Activated naive CD8-positive, alpha-beta T cell treated with anti-CD3 and anti-CD28 coated beads, Interleukin-2, amount 10 ng/mL, durations not matched to agents 7 days and 5 days (primary cell): ENCODE data around the gene STEAP1. TPM values are rescaled to one million over a fixed set of nuclear protein-coding genes. Genes with fewer than 3 reads are reported as not detected.
"Not testable (repeated sequence)": the region's sequence is repeated elsewhere in the genome, so short reads cannot be mapped to it uniquely, and the experiment has no call there.

Source experiments
- ATAC-seq: fragments of 150-1000 bp; cut with Tn5 transposase; one replicate; pipeline ENCODE4 v1.10.0; 2021; ENCODE audit warnings: low read depth, moderate library complexity
- POLR2A ChIA-PET: fragments of 350-600 bp; sonication (Branson Sonifier 250); formaldehyde crosslinking; loops from one replicate; lab custom pipeline; 2021; ENCODE audit warnings: antibody characterized with exemption; lab: Charles Lee
- DNase-seq: peaks from one replicate; pipeline ENCODE4 v3.0.0; 2021
- H3K27ac Mint-ChIP-seq: one replicate; pipeline ENCODE4 v1.8.0; 2022; ENCODE audit warnings: mild to moderate bottlenecking, mixed read lengths
- H3K27me3 Mint-ChIP-seq: one replicate; pipeline ENCODE4 v1.8.0; 2022; ENCODE audit warnings: mild to moderate bottlenecking, moderate library complexity, mixed read lengths
- H3K36me3 Mint-ChIP-seq: one replicate; pipeline ENCODE4 v1.8.0; 2021; ENCODE audit warnings: mild to moderate bottlenecking, mixed read lengths
- H3K4me1 Mint-ChIP-seq: one replicate; pipeline ENCODE4 v1.8.0; 2021; ENCODE audit warnings: mixed read lengths
- H3K4me3 Mint-ChIP-seq: one replicate; pipeline ENCODE4 v1.8.0; 2022; ENCODE audit warnings: mild to moderate bottlenecking, moderate library complexity, mixed read lengths
- H3K9me3 Mint-ChIP-seq: one replicate; pipeline ENCODE4 v1.8.0; 2021; ENCODE audit warnings: mixed read lengths
- total RNA-seq, 2 experiments: library from RNA; stranded (reverse); gene quantifications; one replicate each; pipeline ENCODE4 v1.2.3, GENCODE V29; 2021

STEAP1 gene
- total RNA-seq, 2 experiments from 2014 or later, result not detected

DNA sequence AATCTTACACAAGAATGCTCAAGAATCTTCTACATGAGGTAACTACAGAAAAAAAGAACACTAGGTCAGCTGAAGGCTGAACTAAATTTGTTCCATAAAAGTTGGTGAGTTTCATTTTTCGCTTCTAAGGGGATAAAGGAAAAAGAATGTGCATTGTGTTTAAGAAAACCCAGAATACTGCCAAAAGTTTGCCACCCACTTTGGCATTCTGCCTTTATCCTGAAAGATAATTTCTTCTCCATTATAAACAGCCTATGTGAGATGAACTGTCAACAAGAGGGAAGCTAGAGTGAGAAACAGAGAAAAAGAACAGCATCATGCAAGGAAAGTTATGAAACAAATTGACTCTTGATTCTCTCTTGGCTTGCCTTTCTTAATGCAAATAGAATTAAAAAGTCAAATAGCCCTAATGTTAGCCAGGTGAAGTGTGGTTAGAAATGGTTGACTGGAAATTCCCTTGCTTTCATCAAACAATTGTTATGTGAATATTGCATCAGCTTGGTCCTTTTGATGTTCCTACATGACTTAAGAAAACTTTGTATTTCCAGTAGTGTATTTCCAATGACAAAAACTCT lies 25.8 kb downstream of the STEAP1 start:
- H3K27ac Mint-ChIP-seq, result no peak overlapping the region
- H3K9me3 Mint-ChIP-seq, result peaks cover 3% of the 10 kb centered on the region
- DNase-seq (no peak), ATAC-seq (no peak)
- peaks cover 1% of the 10 kb centered on the region for H3K27me3 Mint-ChIP-seq
- POLR2A ChIA-PET, result no interaction called here
- peak overlapping the region; percentile 5 for H3K4me3 Mint-ChIP-seq
- H3K36me3 Mint-ChIP-seq, result peaks cover 2% of the 10 kb centered on the region
- peaks cover 13% of the 10 kb centered on the region for H3K4me1 Mint-ChIP-seq

DNA sequence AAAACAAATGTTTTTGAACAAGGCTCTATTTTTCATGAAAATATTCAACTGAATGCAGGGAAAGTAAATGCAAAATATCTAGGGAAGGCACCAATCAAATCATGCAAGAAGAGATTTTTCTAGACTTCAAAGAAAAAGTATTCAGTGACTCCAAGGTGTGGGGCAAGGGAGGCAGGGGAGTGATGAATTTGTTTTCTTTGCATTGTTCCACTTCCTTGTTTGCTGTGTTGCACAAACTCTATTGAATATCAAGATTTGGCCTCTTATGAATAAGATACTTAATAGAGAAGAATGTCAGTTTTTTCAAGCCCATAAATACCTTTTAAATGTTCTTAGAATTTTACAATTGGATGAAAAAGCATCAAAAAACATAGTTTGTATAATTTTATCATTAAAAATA lies 26.4 kb downstream of the STEAP1 start:
- H3K27me3 Mint-ChIP-seq, result peaks cover 3% of the 10 kb centered on the region
- H3K4me1 Mint-ChIP-seq, result peaks cover 13% of the 10 kb centered on the region
- no peak overlapping the region for H3K27ac Mint-ChIP-seq
- ATAC-seq, result no peak
- no peak for DNase-seq
- no peak overlapping the region for H3K4me3 Mint-ChIP-seq
- POLR2A ChIA-PET, result no interaction called here
- H3K36me3 Mint-ChIP-seq, result peaks cover 2% of the 10 kb centered on the region
- peaks cover 3% of the 10 kb centered on the region for H3K9me3 Mint-ChIP-seq

DNA sequence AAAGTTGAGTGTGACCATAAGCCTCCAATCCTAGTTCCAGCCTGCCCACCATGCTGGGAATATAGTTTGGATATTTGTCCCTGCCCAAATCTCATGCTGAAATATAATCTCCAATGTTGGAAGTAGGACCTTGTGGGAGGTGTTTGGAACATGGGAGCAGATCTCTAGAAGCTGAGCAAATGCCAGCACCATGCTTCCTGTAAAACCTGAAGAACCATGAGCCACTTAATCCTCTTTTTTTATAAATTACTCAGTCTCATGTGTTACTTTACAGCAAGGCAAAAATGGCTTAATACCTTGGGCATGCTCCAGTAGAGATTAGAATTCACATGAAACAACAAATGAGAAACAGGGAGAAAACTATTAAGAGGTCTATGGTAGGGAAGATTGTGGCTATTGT lies 27.2 kb downstream of the STEAP1 start:
- DNase-seq (no peak), ATAC-seq (no peak)
- POLR2A ChIA-PET, result no interaction called here
- Mint-ChIP-seq H3K9me3 (peaks cover 3% of the 10 kb centered on the region), H3K27me3 (peaks cover 3% of the 10 kb centered on the region), H3K36me3 (peaks cover 2% of the 10 kb centered on the region), H3K4me3 (no peak overlapping the region), H3K27ac (no peak overlapping the region), H3K4me1 (peaks cover 13% of the 10 kb centered on the region)

DNA sequence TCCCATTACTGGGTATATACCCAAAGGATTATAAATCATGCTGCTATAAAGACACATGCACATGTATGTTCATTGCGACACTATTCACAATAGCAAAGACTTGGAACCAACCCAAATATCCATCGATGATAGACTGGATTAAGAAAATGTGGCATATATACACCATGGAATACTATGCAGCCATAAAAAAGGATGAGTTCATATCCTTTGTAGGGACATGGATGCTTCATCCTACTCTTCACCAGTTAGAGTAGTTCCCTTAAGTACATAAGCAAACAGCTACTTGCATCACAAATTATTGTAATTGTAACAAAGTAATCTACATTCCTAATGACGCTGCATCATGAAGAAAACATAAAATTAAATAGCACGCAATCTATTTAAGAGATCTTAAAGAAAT lies 32.0 kb downstream of the STEAP1 start:
- ATAC-seq, H3K36me3 Mint-ChIP-seq, H3K27ac Mint-ChIP-seq, H3K27me3 Mint-ChIP-seq, H3K4me1 Mint-ChIP-seq, DNase-seq, POLR2A ChIA-PET, H3K4me3 Mint-ChIP-seq, H3K9me3 Mint-ChIP-seq: not testable (repeated sequence)

DNA sequence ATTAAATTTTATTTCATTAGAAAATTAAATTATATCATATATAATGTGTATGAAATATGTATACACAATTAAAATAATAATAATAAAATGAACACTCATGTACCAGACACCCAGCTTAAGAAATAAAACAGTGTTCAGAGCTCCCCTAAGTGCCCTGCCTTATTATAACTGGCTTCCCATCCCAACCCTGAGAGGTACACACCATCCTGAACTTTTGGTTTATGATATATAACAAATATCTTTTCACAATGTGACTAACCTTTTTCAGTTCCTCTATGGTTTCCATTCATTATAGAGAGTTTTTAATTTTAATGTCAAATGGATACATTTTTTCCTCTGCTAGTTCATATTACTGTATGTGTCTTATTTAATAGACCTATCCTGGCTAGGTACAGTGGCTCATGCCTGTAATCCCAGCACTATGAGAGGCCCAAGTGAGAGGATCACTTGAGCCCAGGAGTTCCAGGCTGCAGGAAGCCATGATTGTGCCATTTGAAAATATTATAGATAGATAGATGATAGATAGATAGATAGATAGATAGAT lies 33.3 kb downstream of the STEAP1 start:
- ATAC-seq (no peak), DNase-seq (no peak)
- no peaks in the 10 kb centered on the region for H3K36me3 Mint-ChIP-seq
- peaks cover 3% of the 10 kb centered on the region for H3K27me3 Mint-ChIP-seq
- peaks cover 6% of the 10 kb centered on the region for H3K9me3 Mint-ChIP-seq
- POLR2A ChIA-PET, result no interaction called here
- no peak overlapping the region for H3K27ac Mint-ChIP-seq
- H3K4me3 Mint-ChIP-seq, result no peak overlapping the region
- peaks cover 3% of the 10 kb centered on the region for H3K4me1 Mint-ChIP-seq

DNA sequence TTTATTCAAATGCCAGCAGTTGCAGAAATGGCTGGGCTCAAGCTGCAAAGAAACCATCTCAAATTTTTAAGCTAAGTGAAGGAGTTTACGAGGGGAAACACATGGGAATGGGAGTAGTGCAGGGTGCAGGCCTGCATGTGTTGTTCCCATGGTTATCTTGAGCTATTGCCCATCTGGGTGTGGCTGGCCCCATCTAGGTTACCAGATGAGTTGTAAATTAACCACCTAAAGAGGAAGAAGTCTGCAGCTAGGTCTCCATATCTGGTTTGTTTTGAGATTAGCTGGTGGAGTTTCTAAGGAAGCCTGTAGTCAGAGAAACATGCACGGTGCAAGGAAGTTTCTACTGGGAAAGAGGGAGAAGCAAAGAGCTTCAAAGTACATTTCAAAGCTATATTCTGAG lies 34.0 kb downstream of the STEAP1 start:
- DNase-seq (no peak), ATAC-seq (no peak)
- POLR2A ChIA-PET, result no interaction called here
- H3K36me3 Mint-ChIP-seq, result no peaks in the 10 kb centered on the region
- H3K27me3 Mint-ChIP-seq, result peaks cover 3% of the 10 kb centered on the region
- no peak overlapping the region for H3K27ac Mint-ChIP-seq
- H3K9me3 Mint-ChIP-seq, result peaks cover 6% of the 10 kb centered on the region
- peaks cover 3% of the 10 kb centered on the region for H3K4me1 Mint-ChIP-seq
- no peak overlapping the region for H3K4me3 Mint-ChIP-seq

DNA sequence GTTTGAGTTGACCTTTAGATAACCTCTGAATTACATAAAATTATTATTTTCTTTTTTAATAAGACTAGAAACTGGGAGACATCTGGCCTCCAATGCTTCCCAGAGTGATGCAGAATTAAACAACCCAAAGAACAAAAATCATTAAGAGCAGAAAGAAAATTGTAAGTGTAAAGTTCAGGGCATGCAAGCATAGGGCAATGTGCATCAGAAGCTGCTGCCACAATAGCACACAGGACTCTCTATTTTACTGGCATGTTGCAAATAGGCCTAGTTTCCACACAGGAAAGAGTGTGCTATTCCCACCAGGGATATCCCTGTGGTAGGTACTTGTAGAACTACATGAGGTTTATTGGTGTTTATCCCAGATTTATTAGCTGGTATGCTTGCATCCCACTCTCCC lies 36.7 kb downstream of the STEAP1 start:
- H3K9me3 Mint-ChIP-seq, result peaks cover 9% of the 10 kb centered on the region
- POLR2A ChIA-PET, result no interaction called here
- no peaks in the 10 kb centered on the region for H3K27me3 Mint-ChIP-seq
- DNase-seq (no peak), ATAC-seq (no peak)
- no peak overlapping the region for H3K4me3 Mint-ChIP-seq
- H3K27ac Mint-ChIP-seq, result no peak overlapping the region
- no peaks in the 10 kb centered on the region for H3K36me3 Mint-ChIP-seq
- H3K4me1 Mint-ChIP-seq, result peaks cover 3% of the 10 kb centered on the region

DNA sequence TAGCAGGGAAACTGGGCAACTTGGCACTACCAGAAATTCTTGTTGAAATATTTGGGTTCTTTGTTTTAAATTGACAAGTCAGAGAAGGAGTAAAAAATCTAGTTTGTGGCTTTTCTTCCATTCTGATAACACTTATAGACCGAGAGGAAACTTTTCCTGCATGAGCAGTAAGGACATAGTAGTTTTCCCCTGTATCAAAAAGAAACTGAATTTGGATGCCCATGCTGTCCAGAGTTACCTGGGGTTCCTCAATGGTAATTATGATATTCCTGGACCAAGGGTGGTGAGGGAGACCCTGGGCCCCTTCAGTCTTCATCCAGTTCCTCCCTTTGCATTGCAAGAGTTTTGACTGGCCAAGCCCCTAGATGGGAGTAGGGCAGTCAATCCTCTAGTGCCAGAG lies 37.4 kb downstream of the STEAP1 start:
- Mint-ChIP-seq H3K27ac (no peak overlapping the region), H3K9me3 (peaks cover 11% of the 10 kb centered on the region), H3K4me3 (no peak overlapping the region), H3K36me3 (no peaks in the 10 kb centered on the region), H3K4me1 (peaks cover 3% of the 10 kb centered on the region), H3K27me3 (no peaks in the 10 kb centered on the region)
- DNase-seq (no peak), ATAC-seq (no peak)
- POLR2A ChIA-PET, result no interaction called here

DNA sequence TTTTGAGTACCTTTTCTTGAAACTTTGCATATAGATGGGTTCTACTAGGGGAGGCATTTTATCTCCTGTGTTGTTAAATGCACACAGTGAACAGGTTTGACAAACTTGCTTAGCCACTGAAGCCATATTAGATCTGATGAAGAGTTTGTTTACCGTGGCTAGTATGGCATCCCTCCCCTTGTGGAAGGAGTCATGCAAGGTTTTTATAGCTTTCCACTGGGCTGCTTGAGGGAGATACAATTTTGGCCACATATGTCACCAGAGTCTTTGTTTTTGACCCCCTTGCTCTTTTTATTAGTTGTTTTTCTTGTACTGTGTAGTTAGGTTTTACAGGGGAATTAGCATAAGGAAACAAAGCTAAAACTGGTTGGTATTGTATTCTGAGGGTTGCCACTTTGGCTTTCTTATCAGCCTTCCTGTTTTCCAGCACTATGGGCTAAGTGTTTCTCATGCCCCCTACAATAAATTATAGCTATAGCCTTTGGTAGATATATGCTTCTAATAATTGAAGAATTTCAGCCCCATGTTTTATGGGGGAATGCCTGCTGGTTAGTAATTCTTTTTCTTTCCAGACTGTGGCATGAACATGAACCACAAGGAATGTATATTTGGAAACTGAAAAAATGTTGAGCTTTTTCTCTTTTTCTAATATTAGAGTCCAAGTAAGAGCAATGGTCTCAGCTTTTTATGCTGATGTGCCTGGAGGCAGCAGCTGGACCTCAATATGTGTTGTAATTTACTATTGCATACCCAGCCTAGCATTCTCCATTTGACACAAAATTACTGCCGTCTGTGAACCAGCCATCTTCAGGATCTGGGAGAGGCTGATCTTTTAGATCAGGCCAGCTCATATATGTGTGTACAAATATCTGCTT lies 38.8 kb downstream of the STEAP1 start:
- Mint-ChIP-seq H3K27ac (no peak overlapping the region), H3K4me1 (peaks cover 3% of the 10 kb centered on the region), H3K9me3 (peaks cover 11% of the 10 kb centered on the region), H3K36me3 (no peaks in the 10 kb centered on the region), H3K4me3 (no peak overlapping the region), H3K27me3 (no peaks in the 10 kb centered on the region)
- ATAC-seq (no peak), DNase-seq (no peak)
- POLR2A ChIA-PET, result no interaction called here

DNA sequence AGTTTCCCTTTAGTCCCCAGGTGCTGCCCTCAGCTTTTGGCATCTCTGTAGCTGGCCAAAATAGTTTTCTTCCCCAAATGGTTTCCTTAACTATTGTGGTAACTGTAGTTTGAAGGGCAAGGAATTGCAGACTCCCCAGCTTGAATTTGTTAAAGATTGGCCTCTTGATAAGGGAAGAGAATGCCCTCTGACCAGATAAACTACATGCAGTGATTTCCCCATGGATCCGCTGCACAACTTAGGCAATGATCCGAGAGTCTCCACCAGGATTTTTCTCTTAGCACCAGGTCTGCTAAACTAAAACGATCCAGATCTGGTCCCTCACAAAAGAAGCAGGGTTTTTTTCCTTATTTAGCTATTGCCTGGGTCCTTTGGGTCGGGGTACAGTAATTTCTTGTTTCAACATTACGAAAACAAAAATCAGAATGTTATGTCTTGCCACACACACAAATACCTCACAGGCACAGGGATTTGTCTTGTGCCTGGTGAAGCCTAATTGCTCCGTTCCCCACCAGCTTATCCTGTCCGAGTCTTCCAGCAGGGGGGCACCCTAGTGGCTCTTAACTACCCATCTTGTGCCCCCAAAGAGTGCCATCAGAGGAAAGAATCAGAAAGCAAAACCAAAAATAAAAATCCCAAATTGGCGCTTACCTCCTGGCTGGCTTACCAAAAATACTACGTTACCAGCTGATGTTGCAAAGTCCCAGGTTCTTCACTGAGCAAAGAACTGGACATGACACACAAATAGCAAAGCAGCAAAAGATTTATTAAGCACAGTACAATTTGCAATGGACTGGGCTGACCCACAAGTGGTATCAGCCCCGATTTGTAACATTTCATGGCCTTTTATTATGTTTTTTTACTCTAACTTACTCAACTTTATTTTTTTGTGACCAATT lies 40.9 kb downstream of the STEAP1 start:
- POLR2A ChIA-PET, result no interaction called here
- DNase-seq, result no peak
- H3K36me3 Mint-ChIP-seq, result no peaks in the 10 kb centered on the region
- ATAC-seq, result no peak
- no peak overlapping the region for H3K27ac Mint-ChIP-seq
- H3K4me3 Mint-ChIP-seq, result no peak overlapping the region
- H3K9me3 Mint-ChIP-seq, result peaks cover 7% of the 10 kb centered on the region
- no peaks in the 10 kb centered on the region for H3K27me3 Mint-ChIP-seq
- no peaks in the 10 kb centered on the region for H3K4me1 Mint-ChIP-seq

DNA sequence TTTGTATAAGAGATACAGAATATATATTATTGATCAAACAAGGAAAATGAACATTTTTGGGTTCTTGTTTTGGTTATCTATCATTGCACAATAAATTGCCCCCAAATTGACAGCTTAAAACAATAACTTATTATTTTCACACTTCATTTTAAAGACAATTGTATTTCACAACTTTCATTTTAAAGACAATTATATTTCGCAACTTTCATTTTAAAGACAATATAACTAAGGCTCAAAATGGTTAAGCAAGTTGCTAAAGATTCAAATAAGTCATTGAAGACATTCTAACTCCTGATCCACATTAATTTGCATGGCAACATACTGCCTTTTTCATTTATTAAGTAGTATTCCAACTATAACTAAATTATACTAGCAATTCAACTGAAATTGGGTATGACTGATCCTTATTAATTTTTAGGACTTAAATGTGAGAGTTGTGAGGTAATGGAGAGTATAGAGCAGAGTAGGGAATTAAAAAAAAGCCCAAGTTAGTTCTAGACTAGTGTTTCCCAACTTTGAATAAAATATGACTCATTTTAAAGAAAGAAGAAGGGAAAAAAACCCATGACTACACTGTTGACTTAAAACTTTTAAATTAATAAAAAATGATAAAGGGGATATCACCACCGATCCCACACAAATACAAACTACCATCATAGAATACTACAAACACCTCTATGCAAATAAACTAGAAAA lies 47.4 kb downstream of the STEAP1 start:
- H3K4me3 Mint-ChIP-seq, result no peak overlapping the region
- no peaks in the 10 kb centered on the region for H3K4me1 Mint-ChIP-seq
- POLR2A ChIA-PET, result no interaction called here
- DNase-seq (no peak), ATAC-seq (no peak)
- H3K36me3 Mint-ChIP-seq, result no peaks in the 10 kb centered on the region
- peaks cover 2% of the 10 kb centered on the region for H3K9me3 Mint-ChIP-seq
- H3K27ac Mint-ChIP-seq, result no peak overlapping the region
- peaks cover 2% of the 10 kb centered on the region for H3K27me3 Mint-ChIP-seq

DNA sequence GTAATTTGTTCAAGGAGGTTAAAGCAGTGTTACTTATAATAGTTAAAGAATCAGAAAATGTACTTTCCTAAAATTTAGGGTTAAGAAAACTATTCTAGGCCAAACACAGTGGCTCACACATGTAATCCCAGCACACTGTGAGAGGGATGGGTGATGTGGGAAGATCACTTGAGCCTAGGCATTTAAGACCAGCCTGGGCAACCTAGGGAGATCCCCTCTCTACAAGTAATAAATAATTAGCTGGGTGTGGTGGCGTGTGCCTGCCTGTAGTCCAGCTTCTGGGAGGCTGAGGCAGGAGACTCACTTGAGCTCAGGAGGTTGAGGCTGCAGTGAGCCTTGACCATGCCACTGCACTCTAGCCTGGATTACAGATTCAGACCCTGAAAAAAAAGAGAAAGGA lies 53.7 kb downstream of the STEAP1 start:
- Mint-ChIP-seq H3K36me3 (no peaks in the 10 kb centered on the region), H3K27me3 (peaks cover 32% of the 10 kb centered on the region), H3K4me3 (no peak overlapping the region), H3K9me3 (peaks cover 2% of the 10 kb centered on the region), H3K27ac (no peak overlapping the region), H3K4me1 (peaks cover 2% of the 10 kb centered on the region)
- no peak for ATAC-seq
- POLR2A ChIA-PET, result no interaction called here
- no peak for DNase-seq

DNA sequence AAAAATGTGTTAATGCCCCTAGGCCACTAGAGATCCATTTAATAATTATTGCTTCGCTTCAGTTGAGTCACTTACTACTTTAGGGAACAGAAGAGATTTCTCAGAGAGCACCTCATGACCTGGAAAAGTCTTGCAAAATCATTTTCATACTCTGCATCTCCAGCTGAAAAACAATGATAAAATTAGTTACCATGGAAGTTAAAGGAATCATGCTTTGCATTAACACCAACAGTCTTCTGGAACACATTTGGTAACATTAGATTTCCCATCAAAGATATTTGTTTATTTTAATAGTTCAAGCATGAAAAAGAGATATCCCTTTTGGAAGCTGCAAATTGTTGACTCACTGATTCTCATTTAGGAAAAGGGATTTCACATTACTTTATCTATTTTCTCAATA lies 55.5 kb downstream of the STEAP1 start:
- Mint-ChIP-seq H3K27me3 (peaks cover 32% of the 10 kb centered on the region), H3K9me3 (peaks cover 2% of the 10 kb centered on the region), H3K4me3 (no peak overlapping the region), H3K4me1 (peaks cover 2% of the 10 kb centered on the region), H3K36me3 (no peaks in the 10 kb centered on the region), H3K27ac (no peak overlapping the region)
- ATAC-seq (no peak), DNase-seq (no peak)
- POLR2A ChIA-PET, result no interaction called here
